GM23248 (cell line): ENCODE measurements around the gene EIF3K.

ENCODE experiments used
- EZH2 ChIP-seq: fragments of 200-600 bp; sonication (generic); IDR thresholded peaks from 2 replicates; pipeline ENCODE4 v1.6.1; 2018; ENCODE audit warnings: antibody characterized with exemption, mild to moderate bottlenecking; ENCODE audit not compliant: insufficient read depth, poor library complexity, severe bottlenecking
- EZH2phosphoT487 ChIP-seq: fragments of 200-600 bp; sonication (generic); IDR thresholded peaks from 2 replicates; pipeline ENCODE4 v1.6.1; 2018; ENCODE audit warnings: antibody characterized with exemption, moderate library complexity, mild to moderate bottlenecking, low read depth; ENCODE audit not compliant: insufficient read depth

- TF ChIP-seq EZH2phosphoT487 (no peak), EZH2 (no peak)
Measured at GRCh38 chr19:38650911-38651584, 32.1 kb downstream of the EIF3K start.
